HG03139 (cell line): ENCODE data around the gene GABPA.
A peak's percentile ranks its signal among the peaks of the same experiment; 100 is the strongest.
"Not testable (repeated sequence)": the region's sequence is repeated elsewhere in the genome, so short reads cannot be mapped to it uniquely, and the experiment has no call there.

Experiments
- ATAC-seq: cut with Tn5 transposase; IDR thresholded peaks from one replicate; pipeline ENCODE4 v1.9.1; 2021; ENCODE audit not compliant: unreplicated experiment

Gene GABPA

GRCh38 chr21:25734904-25735645 lies at the start of gene GABPA, which contains the start of gene ATP5PF:
Gene GABPA, plus strand, starts transcription at chr21:25734972. Its CDS starts 6,627 bp downstream, at chr21:25741599.
Gene ATP5PF, minus strand, starts transcription at chr21:25734904. Its CDS starts 5,110 bp downstream, at chr21:25729794.
- peak; percentile 86 for ATAC-seq

GRCh38 chr21:25687787-25688186 lies 47.0 kb upstream of the GABPA start:
- no peak for ATAC-seq

- ATAC-seq, result no peak
Measured at GRCh38 chr21:25688275-25689155, 46.3 kb upstream of the GABPA start.

GRCh38 chr21:25689226-25689625 lies 45.5 kb upstream of the GABPA start:
- no peak for ATAC-seq

GRCh38 chr21:25691976-25692375 lies 42.8 kb upstream of the GABPA start:
- ATAC-seq, result no peak

- not testable (repeated sequence) for ATAC-seq
Measured at GRCh38 chr21:25695461-25695860, 39.3 kb upstream of the GABPA start.

GRCh38 chr21:25700741-25701140 lies 34.0 kb upstream of the GABPA start:
- ATAC-seq, result no peak

- ATAC-seq, result no peak
Measured at GRCh38 chr21:25701529-25701928, 33.2 kb upstream of the GABPA start.

GRCh38 chr21:25708467-25709065 lies 26.2 kb upstream of the GABPA start:
- ATAC-seq, result no peak

- ATAC-seq, result no peak
Measured at GRCh38 chr21:25709684-25710265, 25.0 kb upstream of the GABPA start.

- no peak for ATAC-seq
Measured at GRCh38 chr21:25710550-25710949, 24.2 kb upstream of the GABPA start.

- not testable (repeated sequence) for ATAC-seq
Measured at GRCh38 chr21:25714066-25714465, 20.7 kb upstream of the GABPA start.

GRCh38 chr21:25717491-25718147 lies 17.2 kb upstream of the GABPA start:
- ATAC-seq, result no peak

- no peak for ATAC-seq
Measured at GRCh38 chr21:25721987-25722386, 12.8 kb upstream of the GABPA start.

- no peak for ATAC-seq
Measured at GRCh38 chr21:25722631-25723030, 12.1 kb upstream of the GABPA start.

GRCh38 chr21:25732091-25732760 lies 2.5 kb upstream of the GABPA start:
- no peak for ATAC-seq

GRCh38 chr21:25733859-25734653 lies 716 bp upstream of the GABPA start:
- ATAC-seq, result peak; percentile 2

- no peak for ATAC-seq
Measured at GRCh38 chr21:25734654-25734903, 193 bp upstream of the GABPA start.
